ENCODE data around the gene ST7L. TPM values are rescaled to one million over a fixed set of nuclear protein-coding genes. Genes with fewer than 3 reads are reported as not detected.

Gene ST7L
- total and polyA plus RNA-seq, 10 of the 15 experiments (the other 5 are each of a cell fraction or from before 2014, with no cell fraction given), result 3.6 to 13.7 (median 8.9) TPM

DNA sequence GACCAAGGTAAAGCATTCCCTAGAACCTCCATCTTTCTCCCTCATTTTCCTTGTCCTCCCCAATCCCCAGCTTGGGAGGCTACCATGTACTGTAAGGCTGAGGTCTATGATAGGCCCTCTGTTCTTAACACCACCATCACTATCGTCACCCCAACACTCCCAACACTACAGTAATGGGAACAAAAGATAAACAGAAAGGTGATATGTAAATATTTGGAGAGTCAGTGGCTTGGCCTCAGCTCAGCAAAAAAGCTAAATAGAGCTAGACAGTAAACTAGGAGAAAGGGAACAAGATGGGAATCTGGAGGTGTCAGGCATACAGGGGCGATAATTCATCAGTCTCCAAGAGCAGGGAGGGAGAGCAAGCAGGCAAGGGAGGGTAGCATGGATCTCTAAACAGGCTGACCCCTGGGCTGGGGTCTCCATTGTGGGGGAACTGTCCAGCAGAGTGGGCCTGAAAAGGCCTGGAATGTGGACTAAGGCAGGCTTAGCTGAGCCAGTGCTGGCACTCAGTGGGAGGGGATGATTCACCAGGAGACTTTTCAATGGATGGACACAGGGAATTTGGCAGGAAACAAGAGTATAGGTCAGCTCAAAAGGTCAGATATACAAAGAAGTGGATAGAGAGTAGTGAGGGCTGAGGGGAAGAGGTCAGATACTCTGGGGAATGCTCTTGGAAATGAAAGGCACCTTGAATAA is 103.5 kb downstream of the ST7L start:
- intact Hi-C loops (cut with micrococcal nuclease; ENCODE audit: unreplicated experiment) (no loop called here), in situ Hi-C loops (cut with MboI) (no loop called here)
- Histone ChIP-seq H3K9ac (ENCODE audit: control insufficient read depth, insufficient read depth, low read length) (no peak overlapping the region), H3K27ac (ENCODE audit: control insufficient read depth, insufficient read depth) (no peak overlapping the region), H3K79me2 (ENCODE audit: control insufficient read depth, insufficient read depth, low read length) (no peaks in the 10 kb centered on the region), H3K9me3 (replicated peaks; ENCODE audit: control insufficient read depth, insufficient read depth, low read length) (no peaks in the 10 kb centered on the region), H3K27me3 (replicated peaks in 1 of 2; ENCODE audit: control insufficient read depth in 2 of 2, insufficient read depth in 2 of 2, low read length in 1 of 2) (no peaks in the 10 kb centered on the region; a peak in 1 of 4 replicates), H3K4me2 (ENCODE audit: control insufficient read depth, insufficient read depth) (no peak overlapping the region), H3K4me1 (ENCODE audit: control insufficient read depth, insufficient read depth, low read length) (no peaks in the 10 kb centered on the region; the same call in 1 of the 2 replicates), H4K20me1 (ENCODE audit: control insufficient read depth, insufficient read depth) (no peaks in the 10 kb centered on the region), H3K4me3 (no peak overlapping the region), H2AFZ (ENCODE audit: control insufficient read depth, low read depth, low read length) (no peak overlapping the region), H3K36me3 (ENCODE audit: control insufficient read depth in 2 of 2, insufficient read depth in 2 of 2, low read length in 1 of 2) (no peaks in the 10 kb centered on the region)
- ChIA-PET SMC1A (ENCODE audit: uncharacterized antibody, unreplicated experiment) (interaction anchor here (0.7 kb wide), 1 partner anchor 114 kb away, joined by 6 read pairs; no protein-coding TSS in a partner anchor), RAD21 (ENCODE audit: unreplicated experiment) (no interaction called here), POLR2A (no interaction called here), CTCF (no interaction called here)
- no TSS peak for BruUV-seq (replicated peaks)
- ATAC-seq (no peak), DNase-seq (ENCODE audit: low read depth, low spot score) (no peak), FAIRE-seq (no peak)
- TF ChIP-seq, protein P1, sequence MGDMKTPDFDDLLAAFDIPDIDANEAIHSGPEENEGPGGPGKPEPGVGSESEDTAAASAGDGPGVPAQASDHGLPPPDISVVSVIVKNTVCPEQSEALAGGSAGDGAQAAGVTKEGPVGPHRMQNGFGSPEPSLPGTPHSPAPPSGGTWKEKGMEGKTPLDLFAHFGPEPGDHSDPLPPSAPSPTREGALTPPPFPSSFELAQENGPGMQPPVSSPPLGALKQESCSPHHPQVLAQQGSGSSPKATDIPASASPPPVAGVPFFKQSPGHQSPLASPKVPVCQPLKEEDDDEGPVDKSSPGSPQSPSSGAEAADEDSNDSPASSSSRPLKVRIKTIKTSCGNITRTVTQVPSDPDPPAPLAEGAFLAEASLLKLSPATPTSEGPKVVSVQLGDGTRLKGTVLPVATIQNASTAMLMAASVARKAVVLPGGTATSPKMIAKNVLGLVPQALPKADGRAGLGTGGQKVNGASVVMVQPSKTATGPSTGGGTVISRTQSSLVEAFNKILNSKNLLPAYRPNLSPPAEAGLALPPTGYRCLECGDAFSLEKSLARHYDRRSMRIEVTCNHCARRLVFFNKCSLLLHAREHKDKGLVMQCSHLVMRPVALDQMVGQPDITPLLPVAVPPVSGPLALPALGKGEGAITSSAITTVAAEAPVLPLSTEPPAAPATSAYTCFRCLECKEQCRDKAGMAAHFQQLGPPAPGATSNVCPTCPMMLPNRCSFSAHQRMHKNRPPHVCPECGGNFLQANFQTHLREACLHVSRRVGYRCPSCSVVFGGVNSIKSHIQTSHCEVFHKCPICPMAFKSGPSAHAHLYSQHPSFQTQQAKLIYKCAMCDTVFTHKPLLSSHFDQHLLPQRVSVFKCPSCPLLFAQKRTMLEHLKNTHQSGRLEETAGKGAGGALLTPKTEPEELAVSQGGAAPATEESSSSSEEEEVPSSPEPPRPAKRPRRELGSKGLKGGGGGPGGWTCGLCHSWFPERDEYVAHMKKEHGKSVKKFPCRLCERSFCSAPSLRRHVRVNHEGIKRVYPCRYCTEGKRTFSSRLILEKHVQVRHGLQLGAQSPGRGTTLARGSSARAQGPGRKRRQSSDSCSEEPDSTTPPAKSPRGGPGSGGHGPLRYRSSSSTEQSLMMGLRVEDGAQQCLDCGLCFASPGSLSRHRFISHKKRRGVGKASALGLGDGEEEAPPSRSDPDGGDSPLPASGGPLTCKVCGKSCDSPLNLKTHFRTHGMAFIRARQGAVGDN (IDR thresholded peaks at IDR 0.05), result no peak
- TF ChIP-seq IKZF1 (conservative IDR thresholded peaks at IDR 0.05) (no peak), NR2C1 (IDR thresholded peaks at IDR 0.05) (no peak), CREM (IDR thresholded peaks at IDR 0.05; ENCODE audit: low read depth) (no peak), SMARCA5 (IDR thresholded peaks at IDR 0.05) (no peak), ZNF622 (IDR thresholded peaks at IDR 0.05) (no peak), RAD21 (IDR thresholded peaks at IDR 0.05; ENCODE audit: insufficient read depth, low read depth, low read length) (no peak), CREB1 (IDR thresholded peaks at IDR 0.05; ENCODE audit: low read depth) (no peak), TAF1 (IDR thresholded peaks at IDR 0.05; ENCODE audit: borderline replicate concordance, low read depth, low read length) (no peak), NRF1 (conservative IDR thresholded peaks at IDR 0.05; ENCODE audit: low read depth, low read length) (no peak), MEF2B (IDR thresholded peaks at IDR 0.05; ENCODE audit: partially characterized antibody, poor library complexity, severe bottlenecking) (no peak), BRCA1 (IDR thresholded peaks at IDR 0.05; ENCODE audit: low read depth, low read length) (no peak), ZBED1 (IDR thresholded peaks at IDR 0.05; ENCODE audit: borderline replicate concordance) (no peak), KDM1A (IDR thresholded peaks at IDR 0.05; ENCODE audit: borderline replicate concordance) (no peak), TCF3 (IDR thresholded peaks at IDR 0.05; ENCODE audit: borderline replicate concordance, insufficient read depth, low read depth, low read length) (no peak)
- TF ChIP-seq, protein P2, sequence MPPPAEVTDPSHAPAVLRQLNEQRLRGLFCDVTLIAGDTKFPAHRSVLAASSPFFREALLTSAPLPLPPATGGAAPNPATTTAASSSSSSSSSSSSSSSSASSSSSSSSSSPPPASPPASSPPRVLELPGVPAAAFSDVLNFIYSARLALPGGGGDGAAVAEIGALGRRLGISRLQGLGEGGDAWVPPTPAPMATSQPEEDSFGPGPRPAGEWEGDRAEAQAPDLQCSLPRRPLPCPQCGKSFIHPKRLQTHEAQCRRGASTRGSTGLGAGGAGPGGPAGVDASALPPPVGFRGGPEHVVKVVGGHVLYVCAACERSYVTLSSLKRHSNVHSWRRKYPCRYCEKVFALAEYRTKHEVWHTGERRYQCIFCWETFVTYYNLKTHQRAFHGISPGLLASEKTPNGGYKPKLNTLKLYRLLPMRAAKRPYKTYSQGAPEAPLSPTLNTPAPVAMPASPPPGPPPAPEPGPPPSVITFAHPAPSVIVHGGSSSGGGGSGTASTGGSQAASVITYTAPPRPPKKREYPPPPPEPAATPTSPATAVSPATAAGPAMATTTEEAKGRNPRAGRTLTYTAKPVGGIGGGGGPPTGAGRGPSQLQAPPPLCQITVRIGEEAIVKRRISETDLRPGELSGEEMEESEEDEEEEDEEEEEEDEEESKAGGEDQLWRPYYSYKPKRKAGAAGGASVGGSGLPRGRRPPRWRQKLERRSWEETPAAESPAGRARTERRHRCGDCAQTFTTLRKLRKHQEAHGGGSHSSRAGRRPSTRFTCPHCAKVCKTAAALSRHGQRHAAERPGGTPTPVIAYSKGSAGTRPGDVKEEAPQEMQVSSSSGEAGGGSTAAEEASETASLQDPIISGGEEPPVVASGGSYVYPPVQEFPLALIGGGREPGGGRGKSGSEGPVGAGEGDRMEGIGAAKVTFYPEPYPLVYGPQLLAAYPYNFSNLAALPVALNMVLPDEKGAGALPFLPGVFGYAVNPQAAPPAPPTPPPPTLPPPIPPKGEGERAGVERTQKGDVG (CRISPR knock-in tag; IDR thresholded peaks at IDR 0.05), result no peak
- TF ChIP-seq, protein P3, sequence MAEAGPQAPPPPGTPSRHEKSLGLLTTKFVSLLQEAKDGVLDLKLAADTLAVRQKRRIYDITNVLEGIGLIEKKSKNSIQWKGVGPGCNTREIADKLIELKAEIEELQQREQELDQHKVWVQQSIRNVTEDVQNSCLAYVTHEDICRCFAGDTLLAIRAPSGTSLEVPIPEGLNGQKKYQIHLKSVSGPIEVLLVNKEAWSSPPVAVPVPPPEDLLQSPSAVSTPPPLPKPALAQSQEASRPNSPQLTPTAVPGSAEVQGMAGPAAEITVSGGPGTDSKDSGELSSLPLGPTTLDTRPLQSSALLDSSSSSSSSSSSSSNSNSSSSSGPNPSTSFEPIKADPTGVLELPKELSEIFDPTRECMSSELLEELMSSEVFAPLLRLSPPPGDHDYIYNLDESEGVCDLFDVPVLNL (IDR thresholded peaks at IDR 0.05; ENCODE audit: low read depth, low read length), result no peak
- WGBS (ENCODE audit: insufficient coverage, insufficient replicate concordance, low lambda C conversion rate, missing lambda C conversion rate), result 25% methylated on average over 2 of the region's 2 CpGs

All from GM12878 (cell line).